A673 (cell line): ENCODE results near the gene ITPR2. TPM values are rescaled to one million over a fixed set of nuclear protein-coding genes. Genes with fewer than 3 reads are reported as not detected.

Source experiments
- BruUV-seq: library from RNA; stranded (reverse); fragments of 400-500 nt; replicated peaks from 2 replicates; lab custom pipeline; 2021; lab: Mats Ljungman, UMichigan
- CTCF ChIA-PET: fragments of 300-600 bp; sonication (Branson Sonifier 250); formaldehyde crosslinking; loops from one replicate; lab custom pipeline; 2022; ENCODE audit warnings: antibody characterized with exemption; lab: Charles Lee
- POLR2A ChIA-PET: fragments of 300-600 bp; sonication (Branson Sonifier 250); formaldehyde crosslinking; loops from one replicate; lab custom pipeline; 2022; ENCODE audit warnings: antibody characterized with exemption; ENCODE audit not compliant: low non-redundant PET; lab: Charles Lee
- DNase-seq: peaks from one replicate; pipeline ENCODE4 v3.0.0-alpha.2; 2015; ENCODE audit warnings: low spot score
- H3K27ac ChIP-seq: fragments of 200-600 bp; sonication (generic); 2 replicates; pipeline ENCODE4 v1.5.1; 2016; ENCODE audit warnings: mixed run types, low read depth, mild to moderate bottlenecking, mixed read lengths, antibody characterized with exemption, low read length; ENCODE audit not compliant: poor library complexity, severe bottlenecking
- H3K27me3 ChIP-seq: fragments of 200-600 bp; sonication (generic); replicated peaks from 2 replicates; pipeline ENCODE4 v1.6.1; 2017; ENCODE audit warnings: mixed run types, low read depth, mild to moderate bottlenecking, mixed read lengths, antibody characterized with exemption, low read length; ENCODE audit not compliant: insufficient read depth, poor library complexity
- H3K36me3 ChIP-seq: fragments of 200-600 bp; sonication (generic); 2 replicates; pipeline ENCODE4 v1.6.1; 2016; ENCODE audit warnings: mixed run types, mild to moderate bottlenecking, mixed read lengths, antibody characterized with exemption, low read length; ENCODE audit not compliant: insufficient read depth, poor library complexity, severe bottlenecking
- H3K4me1 ChIP-seq: fragments of 200-600 bp; sonication (generic); 2 replicates; pipeline ENCODE4 v1.6.1; 2017; ENCODE audit warnings: mixed run types, mild to moderate bottlenecking, mixed read lengths, antibody characterized with exemption, low read length; ENCODE audit not compliant: insufficient read depth, poor library complexity, severe bottlenecking
- H3K4me3 ChIP-seq: fragments of 200-600 bp; sonication (generic); 2 replicates; pipeline ENCODE4 v1.5.1; 2016; ENCODE audit warnings: low read depth, mixed run types, mild to moderate bottlenecking, mixed read lengths, low read length; ENCODE audit not compliant: poor library complexity, severe bottlenecking
- H3K9me3 ChIP-seq: fragments of 200-600 bp; sonication (generic); 2 replicates; pipeline ENCODE4 v1.6.1; 2016; ENCODE audit warnings: mixed run types, low read depth, mild to moderate bottlenecking, mixed read lengths, antibody characterized with exemption, low read length; ENCODE audit not compliant: poor library complexity, severe bottlenecking
- EZH2 ChIP-seq: fragments of 200-600 bp; sonication (generic); IDR thresholded peaks from 2 replicates; pipeline ENCODE4 v1.6.1; 2017; ENCODE audit warnings: borderline replicate concordance, low read depth, mild to moderate bottlenecking, mixed read lengths, antibody characterized with exemption, low read length; ENCODE audit not compliant: poor library complexity, severe bottlenecking
- intact Hi-C: fragments of 100-400 bp; cut with micrococcal nuclease; formaldehyde crosslinking; loops from one replicate; pipeline ENCODE4 v1.10.0; 2022; ENCODE audit not compliant: unreplicated experiment
- total RNA-seq: library from RNA; stranded (reverse); gene quantifications from 2 replicates; pipeline ENCODE4 v1.2.3, GENCODE V29; 2021
- TF ChIP-seq, protein P1 (sequence below): fragments of 300-800, 200-600 bp; sonication (generic); conservative IDR thresholded peaks from 2 replicates; pipeline ENCODE4 v1.5.1; 2017; ENCODE audit warnings: low read depth, mild to moderate bottlenecking, antibody characterized with exemption, low read length, moderate library complexity, mixed read lengths

The ITPR2 gene
- total RNA-seq, 1 experiment from 2014 or later: 22.6 TPM

DNA sequence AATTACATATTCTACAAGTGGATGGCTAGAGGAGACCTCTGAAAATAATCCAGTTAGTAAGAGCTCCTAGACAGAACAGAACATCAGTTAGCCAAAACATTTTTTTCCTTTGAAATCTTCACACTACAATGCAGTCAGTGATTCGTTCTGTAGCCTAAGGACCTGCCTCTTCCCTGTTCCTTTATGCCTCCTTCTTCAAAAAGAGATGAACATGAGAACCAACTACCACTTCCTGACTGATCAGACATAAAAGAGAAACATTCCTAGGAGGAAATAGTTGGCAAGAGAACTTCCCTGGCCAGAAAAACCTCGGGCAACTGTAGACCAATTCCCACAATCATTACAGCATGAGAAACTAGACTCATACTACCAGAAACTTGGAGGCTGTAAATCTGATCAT, 29.4 kb downstream of the ITPR2 start:
- Histone ChIP-seq H3K36me3 (no peaks in the 10 kb centered on the region), H3K27ac (no peak overlapping the region), H3K9me3 (no peaks in the 10 kb centered on the region), H3K27me3 (no peaks in the 10 kb centered on the region), H3K4me1 (no peaks in the 10 kb centered on the region), H3K4me3 (no peak overlapping the region)
- CTCF ChIA-PET: no interaction called here
- intact Hi-C loops: no loop called here
- BruUV-seq: no TSS peak
- no peak for DNase-seq
- POLR2A ChIA-PET: no interaction called here
- TF ChIP-seq EZH2: no peak
- TF ChIP-seq, protein P1, sequence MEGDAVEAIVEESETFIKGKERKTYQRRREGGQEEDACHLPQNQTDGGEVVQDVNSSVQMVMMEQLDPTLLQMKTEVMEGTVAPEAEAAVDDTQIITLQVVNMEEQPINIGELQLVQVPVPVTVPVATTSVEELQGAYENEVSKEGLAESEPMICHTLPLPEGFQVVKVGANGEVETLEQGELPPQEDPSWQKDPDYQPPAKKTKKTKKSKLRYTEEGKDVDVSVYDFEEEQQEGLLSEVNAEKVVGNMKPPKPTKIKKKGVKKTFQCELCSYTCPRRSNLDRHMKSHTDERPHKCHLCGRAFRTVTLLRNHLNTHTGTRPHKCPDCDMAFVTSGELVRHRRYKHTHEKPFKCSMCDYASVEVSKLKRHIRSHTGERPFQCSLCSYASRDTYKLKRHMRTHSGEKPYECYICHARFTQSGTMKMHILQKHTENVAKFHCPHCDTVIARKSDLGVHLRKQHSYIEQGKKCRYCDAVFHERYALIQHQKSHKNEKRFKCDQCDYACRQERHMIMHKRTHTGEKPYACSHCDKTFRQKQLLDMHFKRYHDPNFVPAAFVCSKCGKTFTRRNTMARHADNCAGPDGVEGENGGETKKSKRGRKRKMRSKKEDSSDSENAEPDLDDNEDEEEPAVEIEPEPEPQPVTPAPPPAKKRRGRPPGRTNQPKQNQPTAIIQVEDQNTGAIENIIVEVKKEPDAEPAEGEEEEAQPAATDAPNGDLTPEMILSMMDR: no peak

DNA sequence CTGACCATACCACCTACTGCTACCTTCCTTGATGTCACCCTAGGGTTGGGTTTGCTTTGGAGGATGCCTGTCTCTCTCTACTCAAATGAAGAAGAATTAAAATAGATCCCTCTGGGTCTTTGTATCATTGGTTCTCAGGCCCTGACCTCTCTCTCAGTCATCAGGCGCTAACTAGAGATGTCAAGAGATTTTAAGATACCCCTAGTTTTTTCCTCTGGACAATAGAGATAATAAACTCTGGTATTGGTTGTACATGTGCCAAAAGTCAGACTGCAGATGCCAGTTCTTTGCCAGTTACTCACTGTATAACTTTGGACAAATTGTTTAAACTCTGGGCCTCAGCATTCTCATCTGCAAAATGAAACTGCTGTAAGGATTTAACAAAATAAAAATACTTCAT, 31.5 kb downstream of the ITPR2 start:
- Histone ChIP-seq H3K27ac (no peak overlapping the region), H3K27me3 (no peaks in the 10 kb centered on the region), H3K9me3 (no peaks in the 10 kb centered on the region), H3K4me3 (no peak overlapping the region), H3K4me1 (no peaks in the 10 kb centered on the region), H3K36me3 (no peaks in the 10 kb centered on the region)
- TF ChIP-seq EZH2: no peak
- TF ChIP-seq, protein P1: no peak
- intact Hi-C loops: no loop called here
- DNase-seq: no peak
- POLR2A ChIA-PET: no interaction called here
- BruUV-seq: no TSS peak
- CTCF ChIA-PET: no interaction called here

DNA sequence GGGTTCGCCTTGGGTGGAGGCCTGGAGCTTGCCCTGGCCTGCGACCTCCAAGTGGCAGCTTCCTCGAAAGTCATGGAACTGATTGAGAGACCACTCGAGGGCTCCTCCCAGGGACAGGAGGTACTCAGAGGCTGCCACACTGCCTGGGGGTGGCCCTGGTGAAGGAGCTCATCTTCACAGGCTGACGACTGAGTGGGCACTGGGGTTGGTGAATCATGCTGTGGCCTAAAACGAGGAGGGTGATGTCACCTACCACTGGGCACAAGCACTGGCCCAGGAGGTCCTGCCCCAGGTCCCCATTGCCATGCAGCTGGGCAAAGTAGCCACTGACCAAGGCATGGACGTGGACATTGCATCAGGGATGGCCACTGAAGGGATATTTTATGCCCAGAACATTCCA, 32.1 kb downstream of the ITPR2 start:
- no peak overlapping the region for H3K27ac ChIP-seq
- intact Hi-C loops: no loop called here
- DNase-seq: no peak
- ChIA-PET POLR2A (no interaction called here), CTCF (no interaction called here)
- H3K4me1 ChIP-seq: no peaks in the 10 kb centered on the region
- H3K4me3 ChIP-seq: no peak overlapping the region
- no peak for TF ChIP-seq EZH2
- TF ChIP-seq, protein P1: no peak
- H3K36me3 ChIP-seq: no peaks in the 10 kb centered on the region
- no peaks in the 10 kb centered on the region for H3K9me3 ChIP-seq
- no TSS peak for BruUV-seq
- H3K27me3 ChIP-seq: no peaks in the 10 kb centered on the region
